Sigmoid colon (tissue), 3 donors: ENCODE results near the gene ZBTB39.

ENCODE experiments used
- POLR2A ChIP-seq, 2 donors: fragments of 450-650 bp; IDR thresholded peaks; one replicate each; pipeline ENCODE4 v1.6.1; 2016; ENCODE audit warnings: antibody characterized with exemption in 2 of 2, mild to moderate bottlenecking in 2 of 2, moderate library complexity in 2 of 2
- TF ChIP-seq, protein P1 (sequence below), 4 experiments: fragments of 450-650 bp in 3 of 4; fragments of 200-600 bp in 1 of 4; IDR thresholded peaks; one replicate each; pipeline ENCODE4 v1.5.1; 2016 to 2019; ENCODE audit warnings: antibody characterized with exemption in 4 of 4, mild to moderate bottlenecking in 3 of 4, moderate library complexity in 2 of 4

- TF ChIP-seq, protein P1, sequence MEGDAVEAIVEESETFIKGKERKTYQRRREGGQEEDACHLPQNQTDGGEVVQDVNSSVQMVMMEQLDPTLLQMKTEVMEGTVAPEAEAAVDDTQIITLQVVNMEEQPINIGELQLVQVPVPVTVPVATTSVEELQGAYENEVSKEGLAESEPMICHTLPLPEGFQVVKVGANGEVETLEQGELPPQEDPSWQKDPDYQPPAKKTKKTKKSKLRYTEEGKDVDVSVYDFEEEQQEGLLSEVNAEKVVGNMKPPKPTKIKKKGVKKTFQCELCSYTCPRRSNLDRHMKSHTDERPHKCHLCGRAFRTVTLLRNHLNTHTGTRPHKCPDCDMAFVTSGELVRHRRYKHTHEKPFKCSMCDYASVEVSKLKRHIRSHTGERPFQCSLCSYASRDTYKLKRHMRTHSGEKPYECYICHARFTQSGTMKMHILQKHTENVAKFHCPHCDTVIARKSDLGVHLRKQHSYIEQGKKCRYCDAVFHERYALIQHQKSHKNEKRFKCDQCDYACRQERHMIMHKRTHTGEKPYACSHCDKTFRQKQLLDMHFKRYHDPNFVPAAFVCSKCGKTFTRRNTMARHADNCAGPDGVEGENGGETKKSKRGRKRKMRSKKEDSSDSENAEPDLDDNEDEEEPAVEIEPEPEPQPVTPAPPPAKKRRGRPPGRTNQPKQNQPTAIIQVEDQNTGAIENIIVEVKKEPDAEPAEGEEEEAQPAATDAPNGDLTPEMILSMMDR (IDR thresholded peaks at IDR 0.05): no peak
- no peak for TF ChIP-seq POLR2A (IDR thresholded peaks at IDR 0.05)
Observed at GRCh38 chr12:57049119-57049446, 42.7 kb upstream of the ZBTB39 start.
